HG02981 (cell line): Measurements from ENCODE around the gene PPIE.
"Not testable (repeated sequence)": the region's sequence is repeated elsewhere in the genome, so short reads cannot be mapped to it uniquely, and the experiment has no call there.

Experiments used
- ATAC-seq: cut with Tn5 transposase; IDR thresholded peaks from one replicate; pipeline ENCODE4 v1.9.1; 2021; ENCODE audit warnings: mild to moderate bottlenecking, moderate library complexity; ENCODE audit not compliant: unreplicated experiment

Gene PPIE

GRCh38 chr1:39776886-39777285 lies 38.2 kb downstream of the PPIE start:
- ATAC-seq = no peak

GRCh38 chr1:39777306-39777705 lies 38.6 kb downstream of the PPIE start:
- no peak for ATAC-seq

DNA sequence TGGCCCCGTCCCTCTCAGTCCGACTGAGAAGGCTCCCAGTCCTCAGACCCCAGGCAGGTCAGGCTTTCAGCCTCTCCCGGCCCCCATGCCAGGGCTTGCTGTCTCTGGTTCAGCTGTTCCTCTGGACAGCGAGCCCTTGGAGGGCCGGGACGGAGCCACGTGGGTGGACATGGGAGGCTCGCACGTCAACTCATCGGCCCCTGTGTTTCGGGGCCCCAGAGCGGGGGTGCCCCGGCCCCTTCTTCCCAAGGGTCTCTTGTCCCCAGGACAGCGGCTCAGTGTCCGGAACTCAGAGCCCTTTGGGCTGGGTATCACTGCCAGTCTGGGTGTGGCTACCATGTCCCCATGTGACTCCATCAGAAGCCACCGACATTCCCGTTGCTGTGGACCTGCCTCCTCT lies 39.2 kb downstream of the PPIE start:
- not testable (repeated sequence) for ATAC-seq

GRCh38 chr1:39778463-39779099 lies 39.9 kb downstream of the PPIE start:
- ATAC-seq = not testable (repeated sequence)

DNA sequence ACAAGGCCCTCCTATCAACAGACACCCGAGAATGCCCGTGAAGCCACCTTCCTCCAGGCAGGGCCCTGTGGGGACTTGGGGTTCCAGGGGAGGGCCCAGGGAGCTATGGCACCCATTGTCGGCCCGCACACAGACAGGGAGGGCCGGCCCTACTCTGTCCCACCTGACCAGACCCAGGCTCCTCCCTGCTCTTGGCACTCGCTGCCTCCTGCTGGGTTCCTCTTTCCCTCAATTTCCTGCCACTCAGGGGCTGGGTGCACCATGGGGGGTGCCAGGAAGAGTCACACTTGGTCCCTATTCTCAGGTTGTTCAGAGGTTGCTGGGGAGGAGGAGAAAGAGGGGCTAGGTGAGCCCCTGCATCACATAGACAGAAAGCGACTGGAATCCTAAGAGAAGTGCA lies 40.5 kb downstream of the PPIE start:
- no peak for ATAC-seq

- no peak for ATAC-seq
These were observed 41.1 kb downstream of the PPIE start for GRCh38 chr1:39779821-39780220.

GRCh38 chr1:39781349-39781715 lies 42.6 kb downstream of the PPIE start:
- no peak for ATAC-seq

DNA sequence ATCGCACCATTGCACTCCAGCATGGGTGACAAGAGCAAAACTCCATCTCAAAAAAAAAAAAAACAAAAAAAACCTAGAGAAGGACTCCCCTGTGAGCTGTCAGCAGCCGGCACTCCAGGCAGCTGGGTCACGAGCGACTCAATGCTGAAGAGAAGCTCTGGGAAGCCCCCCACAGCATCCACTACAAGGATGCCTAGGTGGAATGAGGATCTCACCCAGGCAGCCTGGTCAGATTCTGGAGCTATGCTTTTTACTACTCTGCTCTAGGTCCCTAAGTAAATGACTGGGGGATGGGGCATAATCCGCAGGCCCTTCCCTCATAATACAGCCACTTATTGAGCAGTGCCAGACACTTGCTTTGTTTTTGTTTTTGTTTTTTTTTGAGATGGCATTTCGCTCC lies 43.4 kb downstream of the PPIE start:
- no peak for ATAC-seq

DNA sequence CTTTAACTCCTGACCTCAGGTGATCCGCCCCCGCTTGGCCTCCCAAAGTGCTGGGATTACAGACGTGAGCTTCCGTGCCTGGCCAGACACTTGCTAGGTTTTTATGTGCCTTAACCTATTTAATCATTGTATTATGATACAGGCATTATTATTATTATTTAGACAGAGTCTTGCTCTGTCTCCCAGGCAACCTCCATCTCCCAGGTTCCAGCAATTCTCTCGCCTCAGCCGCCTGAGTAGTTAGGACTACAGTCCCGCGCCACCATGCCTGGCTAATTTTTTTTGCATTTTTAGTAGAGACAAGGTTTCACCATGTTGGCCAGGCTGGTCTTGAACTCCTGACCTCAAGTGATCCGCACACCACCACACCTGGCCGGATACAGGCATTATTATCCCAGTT lies 44.0 kb downstream of the PPIE start:
- not testable (repeated sequence) for ATAC-seq

DNA sequence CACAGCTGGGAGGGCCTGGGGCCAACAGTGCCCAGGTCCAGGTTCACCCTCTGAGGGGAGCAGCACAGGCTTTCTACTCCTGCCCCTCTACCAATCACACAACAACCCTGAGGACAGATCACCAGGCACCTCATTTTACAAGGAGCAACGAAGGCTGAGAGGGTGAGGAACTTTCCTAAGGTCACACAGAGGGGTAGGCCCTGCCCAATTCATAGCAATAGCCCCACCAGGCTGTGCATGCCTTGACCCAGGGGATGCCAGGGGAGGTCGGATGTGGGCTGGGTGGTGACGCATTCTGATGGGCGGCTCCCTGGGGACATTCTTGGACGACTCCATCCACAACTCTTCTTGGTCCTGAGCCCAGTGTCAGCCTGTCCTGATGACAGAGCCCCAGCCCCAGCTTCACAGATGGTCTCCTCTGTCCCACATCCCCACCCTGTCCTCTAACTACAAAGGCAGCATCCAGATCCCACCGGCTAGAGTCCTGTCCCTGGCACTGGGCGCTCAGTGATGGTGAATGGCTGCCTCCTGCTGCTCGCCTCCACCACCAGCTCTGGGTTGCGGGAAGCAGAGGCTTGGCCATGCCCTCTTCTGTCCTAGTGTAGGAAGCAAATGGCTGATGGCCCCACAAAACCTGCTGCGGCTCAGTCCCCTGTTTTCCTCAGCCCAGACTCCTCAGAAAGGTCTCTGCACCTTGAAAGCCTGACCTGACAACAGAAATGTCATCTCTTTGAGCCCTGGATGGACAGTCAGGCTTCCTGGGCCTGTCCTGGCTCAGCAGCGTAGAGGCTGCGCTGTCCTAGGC lies 47.8 kb downstream of the PPIE start:
- ATAC-seq = not testable (repeated sequence)

GRCh38 chr1:39787108-39787375 lies 48.4 kb downstream of the PPIE start:
- ATAC-seq = not testable (repeated sequence)

GRCh38 chr1:39787468-39787867 lies 48.8 kb downstream of the PPIE start:
- ATAC-seq = no peak

DNA sequence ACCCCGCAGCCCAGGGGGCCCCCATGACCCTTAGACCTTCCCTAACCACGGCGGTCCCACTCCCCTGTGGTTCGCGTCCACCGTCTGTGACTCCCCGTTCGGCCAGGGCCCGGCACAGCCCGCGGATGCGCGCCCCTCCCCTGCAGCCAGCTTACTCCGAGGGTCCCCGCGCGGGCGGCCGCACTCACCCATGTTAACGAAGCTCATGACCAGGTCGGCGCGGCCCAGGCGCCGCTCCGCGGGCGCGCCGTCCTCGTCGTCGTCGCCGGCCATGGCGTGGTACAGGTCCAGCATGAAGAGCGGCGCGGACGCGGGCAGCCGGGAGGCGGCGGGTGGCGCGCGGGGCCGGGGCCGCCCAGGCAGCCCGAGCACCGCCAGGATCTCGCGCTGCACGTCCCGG lies 49.3 kb downstream of the PPIE start:
- ATAC-seq = not testable (repeated sequence)

DNA sequence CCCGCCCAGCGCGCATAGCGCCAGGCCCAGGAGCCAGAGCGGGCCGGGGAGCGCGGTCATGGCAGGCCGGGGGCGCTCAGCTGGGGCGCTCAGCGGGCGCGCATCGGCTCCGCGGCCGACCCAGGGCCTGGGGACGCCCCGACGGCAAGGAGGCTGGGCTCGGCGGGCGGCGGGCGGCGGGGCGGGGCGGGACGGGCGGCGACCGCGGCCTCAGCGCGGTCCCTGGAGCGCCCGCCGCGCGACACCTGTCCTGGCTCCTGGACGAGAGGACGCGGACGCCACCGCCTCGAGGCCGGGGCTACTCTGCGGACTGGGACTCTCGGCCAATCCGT lies 49.7 kb downstream of the PPIE start:
- peak; percentile 11 for ATAC-seq

GRCh38 chr1:39788758-39789570 lies 50.3 kb downstream of the PPIE start, which contains the start of gene BMP8B:
Gene BMP8B, minus strand, starts transcription at chr1:39788865. Its CDS starts 380 bp downstream, at chr1:39788485.
- peak; percentile 49 for ATAC-seq

DNA sequence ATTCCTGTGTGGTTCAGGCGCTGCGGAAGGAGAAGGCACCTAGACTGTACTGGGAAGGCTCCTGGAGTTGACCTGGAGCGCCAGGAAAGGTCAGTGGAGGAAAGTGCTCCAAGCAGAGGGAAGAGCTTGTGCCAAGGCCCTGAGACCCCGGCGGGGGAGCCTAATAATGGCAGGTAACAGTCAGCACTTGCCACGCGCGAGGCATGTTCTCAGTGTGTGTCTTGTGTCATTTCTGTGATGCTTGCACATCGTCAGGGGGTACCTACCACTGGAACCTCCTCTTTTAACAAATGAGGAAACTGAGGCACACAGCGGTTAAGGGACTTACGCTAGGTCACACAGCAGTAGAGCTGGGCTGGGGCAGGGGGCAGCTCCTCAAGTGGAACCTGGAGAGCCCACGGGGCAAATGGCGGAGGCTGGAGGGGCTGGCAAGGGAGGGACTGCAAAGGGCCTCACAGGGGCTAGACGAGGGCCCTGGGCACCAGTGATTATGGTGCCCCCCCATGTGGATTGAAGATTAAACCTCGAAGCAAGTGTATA lies 51.0 kb downstream of the PPIE start:
- ATAC-seq = no peak

DNA sequence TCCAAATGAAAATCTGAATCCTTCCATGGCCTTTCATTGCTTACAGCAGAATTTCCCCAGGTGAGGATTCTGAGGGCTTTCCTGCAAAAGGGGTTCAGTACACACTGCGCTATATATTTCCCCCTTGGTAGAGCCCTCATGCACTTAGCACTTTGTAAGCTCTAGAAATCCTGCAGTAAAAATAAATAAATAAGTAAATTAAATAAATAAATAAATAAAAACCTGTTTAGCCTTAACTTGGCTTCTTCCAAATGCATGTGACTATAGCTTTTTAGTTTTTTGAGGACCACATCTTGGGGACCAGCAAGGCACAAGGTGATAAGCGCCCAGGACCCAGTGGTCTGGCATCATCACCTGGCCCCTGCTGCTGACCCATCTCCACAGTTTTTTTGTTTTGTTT lies 53.2 kb downstream of the PPIE start:
- no peak for ATAC-seq

GRCh38 chr1:39795651-39796050 lies 57.0 kb downstream of the PPIE start:
- no peak for ATAC-seq

- peak; percentile 93 for ATAC-seq
These were observed 60.4 kb downstream of the PPIE start for GRCh38 chr1:39798859-39799769.

DNA sequence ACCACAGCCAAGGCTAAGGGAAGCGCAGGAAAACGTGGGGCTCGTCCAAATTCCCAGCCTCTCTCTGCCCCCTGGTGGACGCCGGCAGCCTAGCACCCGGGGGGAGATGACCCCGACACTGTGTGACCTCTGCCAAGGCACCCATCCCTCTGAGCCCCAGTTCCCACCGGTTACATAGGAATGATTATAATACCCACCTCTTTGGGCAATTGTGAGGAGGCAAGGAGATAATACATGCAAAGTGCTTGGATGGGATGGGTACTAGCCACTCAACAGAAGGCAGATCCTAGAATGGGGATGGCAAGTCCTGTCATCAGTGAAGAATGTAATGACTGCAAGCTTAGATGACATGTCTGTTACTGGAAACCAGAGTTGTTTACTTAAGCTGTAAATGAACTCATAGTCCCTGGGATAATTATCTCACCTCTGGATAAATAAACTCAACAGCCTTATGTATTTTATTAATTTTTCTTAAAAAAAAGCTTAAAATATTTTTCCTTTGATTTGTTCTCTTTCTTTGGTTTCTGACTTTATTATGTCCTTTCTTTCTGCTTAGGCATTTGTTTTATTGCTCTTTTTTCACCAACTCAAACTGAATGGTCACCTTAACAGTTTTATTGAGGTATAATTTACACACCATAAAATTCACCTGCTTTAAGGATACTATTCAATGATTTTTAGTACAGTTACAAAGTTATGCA lies 61.2 kb downstream of the PPIE start:
- ATAC-seq = peak; percentile 50
